Measurements from ENCODE around the gene MGA.

Gene MGA

GRCh38 chr15:41633609-41634008, 26.6 kb upstream of the MGA start:
- H3K36me3 ChIP-seq (ENCODE audit: control insufficient read depth, insufficient read depth, low read length), result no peaks in the 10 kb centered on the region
- no peaks in the 10 kb centered on the region for H3K9me3 ChIP-seq (ENCODE audit: control insufficient read depth, low read length)
- no peaks in the 10 kb centered on the region for H3K4me1 ChIP-seq (ENCODE audit: control insufficient read depth, insufficient read depth, low read length, poor library complexity, severe bottlenecking)
- 89 to 95% methylated on average over 4 of the region's 4 CpGs for whole genome bisulfite sequencing, 2 experiments (ENCODE audit: insufficient coverage in 2 of 2)
- no peak overlapping the region for H3K4me3 ChIP-seq (ENCODE audit: extremely low read depth, insufficient read depth, low read length, poor library complexity, severe bottlenecking)
- H3K27ac ChIP-seq (ENCODE audit: low read depth, low read length, severe bottlenecking), result no peak overlapping the region

- H3K36me3 ChIP-seq (ENCODE audit: control insufficient read depth, insufficient read depth, low read length), result no peaks in the 10 kb centered on the region
- H3K4me3 ChIP-seq (ENCODE audit: extremely low read depth, insufficient read depth, low read length, poor library complexity, severe bottlenecking), result no peak overlapping the region
- no peaks in the 10 kb centered on the region for H3K9me3 ChIP-seq (ENCODE audit: control insufficient read depth, low read length)
- no peak overlapping the region for H3K27ac ChIP-seq (ENCODE audit: low read depth, low read length, severe bottlenecking)
- H3K4me1 ChIP-seq (ENCODE audit: control insufficient read depth, insufficient read depth, low read length, poor library complexity, severe bottlenecking), result no peaks in the 10 kb centered on the region
- no CpG with 5 or more reads among the region's 1 CpG for WGBS, 2 experiments (ENCODE audit: insufficient coverage in 2 of 2)
Measured at GRCh38 chr15:41634072-41634626, 26.1 kb upstream of the MGA start.

- Histone ChIP-seq H3K27ac (ENCODE audit: low read depth, low read length, severe bottlenecking) (no peak overlapping the region), H3K4me3 (ENCODE audit: extremely low read depth, insufficient read depth, low read length, poor library complexity, severe bottlenecking) (no peak overlapping the region), H3K9me3 (ENCODE audit: control insufficient read depth, low read length) (no peaks in the 10 kb centered on the region), H3K36me3 (ENCODE audit: control insufficient read depth, insufficient read depth, low read length) (no peaks in the 10 kb centered on the region), H3K4me1 (ENCODE audit: control insufficient read depth, insufficient read depth, low read length, poor library complexity, severe bottlenecking) (no peaks in the 10 kb centered on the region)
- WGBS, 2 experiments (ENCODE audit: insufficient coverage in 2 of 2), result 83 to 96% methylated on average over 2 of the region's 2 CpGs
Measured at GRCh38 chr15:41637086-41637485, 23.1 kb upstream of the MGA start.

GRCh38 chr15:41640985-41641384, 19.2 kb upstream of the MGA start:
- no peaks in the 10 kb centered on the region for H3K36me3 ChIP-seq (ENCODE audit: control insufficient read depth, insufficient read depth, low read length)
- no peaks in the 10 kb centered on the region for H3K9me3 ChIP-seq (ENCODE audit: control insufficient read depth, low read length)
- no peak overlapping the region for H3K4me3 ChIP-seq (ENCODE audit: extremely low read depth, insufficient read depth, low read length, poor library complexity, severe bottlenecking)
- no CpG with 5 or more reads among the region's 1 CpG for WGBS, 2 experiments (ENCODE audit: insufficient coverage in 2 of 2)
- no peak overlapping the region for H3K27ac ChIP-seq (ENCODE audit: low read depth, low read length, severe bottlenecking)
- H3K4me1 ChIP-seq (ENCODE audit: control insufficient read depth, insufficient read depth, low read length, poor library complexity, severe bottlenecking), result no peaks in the 10 kb centered on the region

- Histone ChIP-seq H3K9me3 (ENCODE audit: control insufficient read depth, low read length) (peaks cover 9% of the 10 kb centered on the region), H3K4me3 (ENCODE audit: extremely low read depth, insufficient read depth, low read length, poor library complexity, severe bottlenecking) (no peak overlapping the region), H3K36me3 (ENCODE audit: control insufficient read depth, insufficient read depth, low read length) (no peaks in the 10 kb centered on the region), H3K27ac (ENCODE audit: low read depth, low read length, severe bottlenecking) (no peak overlapping the region), H3K4me1 (ENCODE audit: control insufficient read depth, insufficient read depth, low read length, poor library complexity, severe bottlenecking) (no peaks in the 10 kb centered on the region)
Measured at GRCh38 chr15:41647262-41647661, 12.9 kb upstream of the MGA start.

GRCh38 chr15:41648097-41648496, 12.1 kb upstream of the MGA start:
- WGBS, 2 experiments (ENCODE audit: insufficient coverage in 2 of 2), result no CpG with 5 or more reads among the region's 1 CpG
- no peak overlapping the region for H3K27ac ChIP-seq (ENCODE audit: low read depth, low read length, severe bottlenecking)
- no peak overlapping the region for H3K4me3 ChIP-seq (ENCODE audit: extremely low read depth, insufficient read depth, low read length, poor library complexity, severe bottlenecking)
- no peaks in the 10 kb centered on the region for H3K36me3 ChIP-seq (ENCODE audit: control insufficient read depth, insufficient read depth, low read length)
- H3K4me1 ChIP-seq (ENCODE audit: control insufficient read depth, insufficient read depth, low read length, poor library complexity, severe bottlenecking), result no peaks in the 10 kb centered on the region
- H3K9me3 ChIP-seq (ENCODE audit: control insufficient read depth, low read length), result peaks cover 9% of the 10 kb centered on the region

- H3K4me3 ChIP-seq (ENCODE audit: extremely low read depth, insufficient read depth, low read length, poor library complexity, severe bottlenecking), result no peak overlapping the region
- H3K4me1 ChIP-seq (ENCODE audit: control insufficient read depth, insufficient read depth, low read length, poor library complexity, severe bottlenecking), result no peaks in the 10 kb centered on the region
- WGBS, 2 experiments (ENCODE audit: insufficient coverage in 2 of 2), result 89 to 90% methylated on average over 1 of the region's 1 CpG
- H3K27ac ChIP-seq (ENCODE audit: low read depth, low read length, severe bottlenecking), result no peak overlapping the region
- peaks cover 9% of the 10 kb centered on the region for H3K9me3 ChIP-seq (ENCODE audit: control insufficient read depth, low read length)
- H3K36me3 ChIP-seq (ENCODE audit: control insufficient read depth, insufficient read depth, low read length), result no peaks in the 10 kb centered on the region
Measured at GRCh38 chr15:41648770-41649169, 11.4 kb upstream of the MGA start.

- H3K27ac ChIP-seq (ENCODE audit: low read depth, low read length, severe bottlenecking), result no peak overlapping the region
- H3K9me3 ChIP-seq (ENCODE audit: control insufficient read depth, low read length), result peaks cover 9% of the 10 kb centered on the region
- no CpG with 5 or more reads among the region's 1 CpG for WGBS, 2 experiments (ENCODE audit: insufficient coverage in 2 of 2)
- no peaks in the 10 kb centered on the region for H3K36me3 ChIP-seq (ENCODE audit: control insufficient read depth, insufficient read depth, low read length)
- H3K4me1 ChIP-seq (ENCODE audit: control insufficient read depth, insufficient read depth, low read length, poor library complexity, severe bottlenecking), result no peaks in the 10 kb centered on the region
- H3K4me3 ChIP-seq (ENCODE audit: extremely low read depth, insufficient read depth, low read length, poor library complexity, severe bottlenecking), result no peak overlapping the region
Measured at GRCh38 chr15:41650806-41651205, 9.4 kb upstream of the MGA start.

- H3K36me3 ChIP-seq (ENCODE audit: control insufficient read depth, insufficient read depth, low read length), result no peaks in the 10 kb centered on the region
- H3K4me3 ChIP-seq (ENCODE audit: extremely low read depth, insufficient read depth, low read length, poor library complexity, severe bottlenecking), result no peak overlapping the region
- H3K4me1 ChIP-seq (ENCODE audit: control insufficient read depth, insufficient read depth, low read length, poor library complexity, severe bottlenecking), result no peaks in the 10 kb centered on the region
- peaks cover 9% of the 10 kb centered on the region for H3K9me3 ChIP-seq (ENCODE audit: control insufficient read depth, low read length)
- no peak overlapping the region for H3K27ac ChIP-seq (ENCODE audit: low read depth, low read length, severe bottlenecking)
- WGBS, 2 experiments (ENCODE audit: insufficient coverage in 2 of 2), result 92 to 100% methylated on average over 1 of the region's 1 CpG
Measured at GRCh38 chr15:41651373-41651772, 8.8 kb upstream of the MGA start.

GRCh38 chr15:41653760-41654159, 6.4 kb upstream of the MGA start:
- Histone ChIP-seq H3K27ac (ENCODE audit: low read depth, low read length, severe bottlenecking) (no peak overlapping the region), H3K36me3 (ENCODE audit: control insufficient read depth, insufficient read depth, low read length) (no peaks in the 10 kb centered on the region), H3K9me3 (ENCODE audit: control insufficient read depth, low read length) (peaks cover 9% of the 10 kb centered on the region), H3K4me3 (ENCODE audit: extremely low read depth, insufficient read depth, low read length, poor library complexity, severe bottlenecking) (no peak overlapping the region), H3K4me1 (ENCODE audit: control insufficient read depth, insufficient read depth, low read length, poor library complexity, severe bottlenecking) (no peaks in the 10 kb centered on the region)
- 100% methylated on average over 1 of the region's 3 CpGs; no CpG with 5 or more reads in 1 of the 2 experiments for WGBS, 2 experiments (ENCODE audit: insufficient coverage in 2 of 2)

- Histone ChIP-seq H3K9me3 (ENCODE audit: control insufficient read depth, low read length) (peaks cover 4% of the 10 kb centered on the region), H3K4me1 (ENCODE audit: control insufficient read depth, insufficient read depth, low read length, poor library complexity, severe bottlenecking) (no peaks in the 10 kb centered on the region), H3K4me3 (ENCODE audit: extremely low read depth, insufficient read depth, low read length, poor library complexity, severe bottlenecking) (no peak overlapping the region), H3K27ac (ENCODE audit: low read depth, low read length, severe bottlenecking) (no peak overlapping the region), H3K36me3 (ENCODE audit: control insufficient read depth, insufficient read depth, low read length) (no peaks in the 10 kb centered on the region)
- WGBS, 2 experiments (ENCODE audit: insufficient coverage in 2 of 2), result 90 to 100% methylated on average over 2 of the region's 4 CpGs
Measured at GRCh38 chr15:41655716-41656115, 4.5 kb upstream of the MGA start.
